ENCODE results near the gene PGBD1. TPM values are rescaled to one million over a fixed set of nuclear protein-coding genes. Genes with fewer than 3 reads are reported as not detected.

Gene PGBD1
- total and polyA plus RNA-seq, 2 of the 8 experiments (the other 6 are each of a cell fraction or from before 2014, with no cell fraction given) = 2.5 to 9.2 TPM

DNA sequence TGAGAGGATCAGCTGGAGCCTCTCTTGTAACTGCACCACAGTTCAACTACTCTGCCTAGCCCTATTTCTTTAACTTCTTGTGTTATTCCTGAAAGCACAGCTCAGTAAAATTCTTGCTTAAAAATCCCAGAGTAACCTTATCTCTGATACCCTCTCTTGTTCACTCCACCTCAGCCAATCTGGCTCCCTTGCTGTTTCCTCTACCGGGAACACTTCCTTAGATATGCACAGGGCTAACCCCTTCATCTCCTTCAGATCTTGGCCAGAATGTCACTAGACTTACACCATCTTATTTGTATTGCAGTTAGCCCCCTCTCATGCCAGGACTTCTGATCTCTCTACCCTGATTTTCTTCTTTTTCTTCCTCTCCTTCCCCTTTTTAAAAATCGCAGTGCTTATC is 65.7 kb downstream of the PGBD1 start (continued):
- TF ChIP-seq, protein P1, sequence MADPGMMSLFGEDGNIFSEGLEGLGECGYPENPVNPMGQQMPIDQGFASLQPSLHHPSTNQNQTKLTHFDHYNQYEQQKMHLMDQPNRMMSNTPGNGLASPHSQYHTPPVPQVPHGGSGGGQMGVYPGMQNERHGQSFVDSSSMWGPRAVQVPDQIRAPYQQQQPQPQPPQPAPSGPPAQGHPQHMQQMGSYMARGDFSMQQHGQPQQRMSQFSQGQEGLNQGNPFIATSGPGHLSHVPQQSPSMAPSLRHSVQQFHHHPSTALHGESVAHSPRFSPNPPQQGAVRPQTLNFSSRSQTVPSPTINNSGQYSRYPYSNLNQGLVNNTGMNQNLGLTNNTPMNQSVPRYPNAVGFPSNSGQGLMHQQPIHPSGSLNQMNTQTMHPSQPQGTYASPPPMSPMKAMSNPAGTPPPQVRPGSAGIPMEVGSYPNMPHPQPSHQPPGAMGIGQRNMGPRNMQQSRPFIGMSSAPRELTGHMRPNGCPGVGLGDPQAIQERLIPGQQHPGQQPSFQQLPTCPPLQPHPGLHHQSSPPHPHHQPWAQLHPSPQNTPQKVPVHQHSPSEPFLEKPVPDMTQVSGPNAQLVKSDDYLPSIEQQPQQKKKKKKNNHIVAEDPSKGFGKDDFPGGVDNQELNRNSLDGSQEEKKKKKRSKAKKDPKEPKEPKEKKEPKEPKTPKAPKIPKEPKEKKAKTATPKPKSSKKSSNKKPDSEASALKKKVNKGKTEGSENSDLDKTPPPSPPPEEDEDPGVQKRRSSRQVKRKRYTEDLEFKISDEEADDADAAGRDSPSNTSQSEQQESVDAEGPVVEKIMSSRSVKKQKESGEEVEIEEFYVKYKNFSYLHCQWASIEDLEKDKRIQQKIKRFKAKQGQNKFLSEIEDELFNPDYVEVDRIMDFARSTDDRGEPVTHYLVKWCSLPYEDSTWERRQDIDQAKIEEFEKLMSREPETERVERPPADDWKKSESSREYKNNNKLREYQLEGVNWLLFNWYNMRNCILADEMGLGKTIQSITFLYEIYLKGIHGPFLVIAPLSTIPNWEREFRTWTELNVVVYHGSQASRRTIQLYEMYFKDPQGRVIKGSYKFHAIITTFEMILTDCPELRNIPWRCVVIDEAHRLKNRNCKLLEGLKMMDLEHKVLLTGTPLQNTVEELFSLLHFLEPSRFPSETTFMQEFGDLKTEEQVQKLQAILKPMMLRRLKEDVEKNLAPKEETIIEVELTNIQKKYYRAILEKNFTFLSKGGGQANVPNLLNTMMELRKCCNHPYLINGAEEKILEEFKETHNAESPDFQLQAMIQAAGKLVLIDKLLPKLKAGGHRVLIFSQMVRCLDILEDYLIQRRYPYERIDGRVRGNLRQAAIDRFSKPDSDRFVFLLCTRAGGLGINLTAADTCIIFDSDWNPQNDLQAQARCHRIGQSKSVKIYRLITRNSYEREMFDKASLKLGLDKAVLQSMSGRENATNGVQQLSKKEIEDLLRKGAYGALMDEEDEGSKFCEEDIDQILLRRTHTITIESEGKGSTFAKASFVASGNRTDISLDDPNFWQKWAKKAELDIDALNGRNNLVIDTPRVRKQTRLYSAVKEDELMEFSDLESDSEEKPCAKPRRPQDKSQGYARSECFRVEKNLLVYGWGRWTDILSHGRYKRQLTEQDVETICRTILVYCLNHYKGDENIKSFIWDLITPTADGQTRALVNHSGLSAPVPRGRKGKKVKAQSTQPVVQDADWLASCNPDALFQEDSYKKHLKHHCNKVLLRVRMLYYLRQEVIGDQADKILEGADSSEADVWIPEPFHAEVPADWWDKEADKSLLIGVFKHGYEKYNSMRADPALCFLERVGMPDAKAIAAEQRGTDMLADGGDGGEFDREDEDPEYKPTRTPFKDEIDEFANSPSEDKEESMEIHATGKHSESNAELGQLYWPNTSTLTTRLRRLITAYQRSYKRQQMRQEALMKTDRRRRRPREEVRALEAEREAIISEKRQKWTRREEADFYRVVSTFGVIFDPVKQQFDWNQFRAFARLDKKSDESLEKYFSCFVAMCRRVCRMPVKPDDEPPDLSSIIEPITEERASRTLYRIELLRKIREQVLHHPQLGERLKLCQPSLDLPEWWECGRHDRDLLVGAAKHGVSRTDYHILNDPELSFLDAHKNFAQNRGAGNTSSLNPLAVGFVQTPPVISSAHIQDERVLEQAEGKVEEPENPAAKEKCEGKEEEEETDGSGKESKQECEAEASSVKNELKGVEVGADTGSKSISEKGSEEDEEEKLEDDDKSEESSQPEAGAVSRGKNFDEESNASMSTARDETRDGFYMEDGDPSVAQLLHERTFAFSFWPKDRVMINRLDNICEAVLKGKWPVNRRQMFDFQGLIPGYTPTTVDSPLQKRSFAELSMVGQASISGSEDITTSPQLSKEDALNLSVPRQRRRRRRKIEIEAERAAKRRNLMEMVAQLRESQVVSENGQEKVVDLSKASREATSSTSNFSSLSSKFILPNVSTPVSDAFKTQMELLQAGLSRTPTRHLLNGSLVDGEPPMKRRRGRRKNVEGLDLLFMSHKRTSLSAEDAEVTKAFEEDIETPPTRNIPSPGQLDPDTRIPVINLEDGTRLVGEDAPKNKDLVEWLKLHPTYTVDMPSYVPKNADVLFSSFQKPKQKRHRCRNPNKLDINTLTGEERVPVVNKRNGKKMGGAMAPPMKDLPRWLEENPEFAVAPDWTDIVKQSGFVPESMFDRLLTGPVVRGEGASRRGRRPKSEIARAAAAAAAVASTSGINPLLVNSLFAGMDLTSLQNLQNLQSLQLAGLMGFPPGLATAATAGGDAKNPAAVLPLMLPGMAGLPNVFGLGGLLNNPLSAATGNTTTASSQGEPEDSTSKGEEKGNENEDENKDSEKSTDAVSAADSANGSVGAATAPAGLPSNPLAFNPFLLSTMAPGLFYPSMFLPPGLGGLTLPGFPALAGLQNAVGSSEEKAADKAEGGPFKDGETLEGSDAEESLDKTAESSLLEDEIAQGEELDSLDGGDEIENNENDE (IDR thresholded peaks at IDR 0.05; ENCODE audit: insufficient replicate concordance, low read length) = no peak
- no peak for TF ChIP-seq NRF1 (IDR thresholded peaks at IDR 0.05; ENCODE audit: low read depth, low read length)
- no peak for TF ChIP-seq RNF2 (IDR thresholded peaks at IDR 0.05; ENCODE audit: borderline replicate concordance, low read depth, low read length, missing control alignments, poor library complexity, severe bottlenecking)
- TF ChIP-seq SP4 (IDR thresholded peaks at IDR 0.05; ENCODE audit: low read length) = no peak
- no peak for TF ChIP-seq NANOG (IDR thresholded peaks at IDR 0.05; ENCODE audit: insufficient read depth, low read depth, low read length, poor library complexity, severe bottlenecking)
- TF ChIP-seq EGR1 (IDR thresholded peaks at IDR 0.05; ENCODE audit: borderline replicate concordance, low read depth, low read length) = no peak

Measured in H1 (cell line).